Measurements from ENCODE around the gene MAP3K13.

- TF ChIP-seq CTCF (IDR thresholded peaks at IDR 0.05): no peak
- no peak for TF ChIP-seq EP300 (IDR thresholded peaks at IDR 0.05; ENCODE audit: low read depth)
- TF ChIP-seq POLR2A (IDR thresholded peaks at IDR 0.05): no peak
Observed at GRCh38 chr3:185448107-185448506, 85.2 kb downstream of the MAP3K13 start.
